GM12891 (cell line): ENCODE results near the gene CFAP52.

ENCODE experiments used
- POLR2A ChIP-seq: IDR thresholded peaks from 2 replicates; pipeline ENCODE4 v1.6.1; 2011; ENCODE audit warnings: low read depth, low read length, control low read depth
- POLR2AphosphoS5 ChIP-seq: IDR thresholded peaks from 2 replicates; pipeline ENCODE4 v1.6.1; 2011; ENCODE audit warnings: low read depth, low read length, control low read depth
- TAF1 ChIP-seq: IDR thresholded peaks from 2 replicates; pipeline ENCODE4 v1.6.1; 2011; ENCODE audit warnings: low read depth, low read length, control low read depth

DNA sequence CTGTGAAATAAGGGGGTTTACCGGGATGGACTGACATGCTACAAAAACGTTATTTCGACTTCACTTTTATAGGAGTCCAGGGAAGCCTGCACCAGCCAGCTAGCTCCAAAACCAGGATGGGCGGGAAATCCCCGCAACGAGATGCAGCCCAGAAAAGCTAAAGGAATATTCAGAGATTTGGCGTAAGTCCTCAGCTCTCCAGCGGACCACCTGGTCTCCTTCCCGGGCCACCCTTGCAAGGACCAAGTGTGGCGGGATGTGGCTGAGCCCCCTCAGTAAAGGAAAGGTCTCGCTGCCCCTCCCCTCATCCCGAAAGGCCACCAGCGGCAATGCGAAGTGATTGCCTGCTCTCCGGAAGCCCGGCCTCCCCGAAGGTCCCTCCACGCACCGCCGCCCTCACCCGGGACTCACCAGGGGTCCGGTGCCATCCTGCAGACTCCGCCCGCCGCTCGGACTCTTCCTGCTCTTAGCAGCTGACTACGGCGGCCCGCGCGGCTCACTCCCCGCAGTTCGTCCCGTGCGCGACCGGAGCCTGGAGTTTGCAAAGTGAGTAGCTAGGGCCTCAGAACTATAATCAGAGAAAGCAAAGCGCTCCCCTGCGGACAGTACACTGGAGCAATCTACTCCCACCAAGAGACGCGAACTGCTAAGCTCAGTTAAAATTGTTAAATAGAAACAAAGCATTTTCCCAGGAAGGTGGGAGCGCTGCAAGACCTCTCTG is 901 bp upstream of the CFAP52 start, which contains the start of gene STX8:
- TF ChIP-seq POLR2A, result peak; percentile 51; the same call in 1 of the 2 replicates
- 0 out of 2 replicates have a peak, but pooled peaks have one; percentile 17 for TF ChIP-seq TAF1
- TF ChIP-seq POLR2AphosphoS5, result peak; percentile 45; the same call in 1 of the 2 replicates
